Measurements from ENCODE around the gene SYPL1. TPM values are rescaled to one million over a fixed set of nuclear protein-coding genes. Genes with fewer than 3 reads are reported as not detected.

SYPL1 gene
- total RNA-seq, 1 donor from 2014 or later: 52.4 TPM

DNA sequence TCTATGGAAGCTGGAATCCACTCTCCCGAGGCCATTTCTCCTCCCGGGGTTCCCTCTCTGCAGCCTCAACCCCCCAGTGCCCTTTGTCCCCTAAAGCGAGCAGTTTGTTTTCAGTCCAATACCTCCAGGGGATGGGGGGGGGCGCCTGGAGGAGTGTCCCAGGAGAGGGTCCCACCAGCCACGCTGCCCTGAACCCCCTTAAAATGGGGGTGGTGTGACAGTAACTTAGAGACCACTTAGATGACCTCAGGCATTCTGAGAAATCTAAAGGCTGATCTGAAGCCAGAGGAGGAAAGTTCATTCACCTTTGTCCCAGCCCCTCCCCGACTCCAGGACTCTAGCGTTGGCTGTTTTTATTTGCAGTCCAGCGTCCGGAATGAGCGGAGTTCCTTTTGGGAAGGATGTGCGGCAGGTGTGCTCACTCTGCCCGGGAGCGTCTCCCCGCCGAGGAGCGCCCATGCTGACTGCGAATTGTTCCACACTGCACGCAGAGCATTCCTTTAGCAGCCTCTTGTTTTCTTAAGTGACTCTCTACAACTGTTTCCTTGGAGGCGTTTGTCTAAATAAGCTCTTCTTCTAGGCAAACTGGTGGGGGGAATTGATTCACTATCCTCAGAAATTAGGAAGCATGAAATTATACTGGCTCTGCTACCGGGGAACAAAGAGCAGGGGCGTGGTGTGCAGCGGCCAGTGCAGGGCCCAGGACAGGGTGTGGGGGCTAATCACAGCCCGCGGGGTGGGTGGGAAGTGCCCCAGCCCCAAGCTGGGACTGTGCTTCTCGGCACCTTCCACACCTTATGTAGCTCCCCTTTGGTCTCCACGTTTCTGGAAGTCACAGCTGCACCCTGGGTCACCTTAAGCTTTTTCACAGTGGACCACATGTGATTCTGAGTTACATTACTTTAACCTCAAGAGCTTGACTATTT, 46.3 kb downstream of the SYPL1 start:
- peak; percentile 10 for DNase-seq

GRCh38 chr7:106064771-106065574, 47.1 kb downstream of the SYPL1 start:
- peak; percentile 82 for DNase-seq

GRCh38 chr7:106064316-106064715, 47.8 kb downstream of the SYPL1 start:
- no peak for DNase-seq

DNA sequence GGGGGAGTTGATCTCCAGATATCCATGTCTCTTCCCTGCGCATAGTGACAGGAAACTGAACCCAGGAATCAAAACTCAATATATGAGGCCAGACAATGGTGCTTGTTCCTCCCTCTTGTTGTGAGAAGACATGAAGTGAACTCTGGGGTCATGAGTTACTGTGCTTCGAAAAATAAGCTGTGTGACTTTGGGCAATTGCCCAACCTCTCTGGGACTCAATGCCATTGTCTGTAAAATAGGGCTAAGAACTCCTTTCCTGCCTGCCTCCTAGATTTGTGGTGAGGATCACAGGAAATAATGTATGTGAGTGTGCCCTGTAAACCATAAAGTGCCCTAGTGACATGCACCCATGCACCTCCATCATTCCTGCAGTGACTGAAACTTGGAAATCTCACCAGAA, 48.4 kb downstream of the SYPL1 start:
- DNase-seq: no peak

DNA sequence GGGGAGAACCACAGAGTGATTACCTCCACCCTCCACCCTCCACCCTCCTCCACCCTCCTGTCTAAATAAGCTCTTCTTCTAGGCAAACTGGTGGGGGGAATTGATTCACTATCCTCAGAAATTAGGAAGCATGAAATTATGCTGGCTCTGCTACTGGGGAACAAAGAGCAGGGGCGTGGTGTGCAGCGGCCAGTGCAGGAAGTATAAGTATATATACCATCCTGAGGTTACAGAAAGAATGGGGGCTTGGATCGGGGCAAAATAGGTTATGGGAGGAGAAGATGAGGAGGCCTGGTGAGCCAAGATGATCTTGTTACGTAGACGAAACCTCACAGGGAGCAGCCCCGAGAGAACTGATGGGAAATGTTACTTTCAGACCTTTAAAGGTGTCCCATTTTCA, 49.1 kb downstream of the SYPL1 start:
- DNase-seq: no peak

DNA sequence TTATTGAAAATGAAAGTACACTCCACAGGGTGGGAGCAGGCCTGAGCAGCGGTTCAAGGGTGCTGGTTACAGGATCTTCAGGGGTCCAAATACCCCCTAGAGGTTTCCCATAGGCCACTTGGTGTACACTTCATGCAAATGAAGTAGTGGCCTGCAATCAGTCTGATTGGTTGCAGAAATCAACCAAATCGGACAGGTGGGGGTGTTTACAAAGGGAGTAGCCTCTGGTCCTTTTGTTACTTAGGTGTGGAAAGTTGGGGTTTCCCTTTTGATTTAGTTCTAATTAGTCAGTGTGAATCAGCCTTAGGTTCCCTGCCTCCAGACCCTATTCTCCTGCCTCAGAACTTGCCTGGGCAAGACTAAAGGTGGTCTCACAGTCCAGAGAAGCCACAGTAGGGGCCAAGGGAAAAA, 49.6 kb downstream of the SYPL1 start:
- DNase-seq: no peak

GRCh38 chr7:106062006-106062405, 50.1 kb downstream of the SYPL1 start:
- no peak for DNase-seq

GRCh38 chr7:106061301-106061979, 50.7 kb downstream of the SYPL1 start:
- DNase-seq: no peak

- no peak for DNase-seq
These were observed 51.7 kb downstream of the SYPL1 start for GRCh38 chr7:106060394-106060920.

GRCh38 chr7:106059556-106059955, 52.6 kb downstream of the SYPL1 start:
- DNase-seq: no peak

DNA sequence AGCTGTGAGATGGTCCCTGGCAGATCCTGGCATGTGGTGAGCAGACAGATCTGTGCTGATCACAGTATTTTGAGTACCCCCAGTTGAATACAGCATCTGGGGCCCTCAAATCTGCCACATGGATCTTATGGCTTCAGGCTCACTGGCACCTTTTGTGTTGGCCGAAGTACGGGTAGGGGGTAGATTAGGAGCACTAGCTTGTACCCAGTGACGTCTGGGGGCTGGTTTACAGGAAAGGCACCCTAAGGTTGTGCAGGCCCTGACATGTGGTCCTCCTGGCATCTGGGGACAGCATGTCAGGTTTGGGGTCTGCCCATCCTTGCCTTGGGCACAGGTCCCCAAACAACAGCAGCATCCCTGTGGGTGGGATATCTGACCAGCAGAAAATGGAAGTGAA, 53.2 kb downstream of the SYPL1 start:
- DNase-seq: no peak

- peak; percentile 84 for DNase-seq
These were observed 53.9 kb downstream of the SYPL1 start for GRCh38 chr7:106057962-106058927.

- DNase-seq: no peak
These were observed 54.7 kb downstream of the SYPL1 start for GRCh38 chr7:106057204-106057961.

GRCh38 chr7:106056513-106057203, 55.5 kb downstream of the SYPL1 start:
- DNase-seq: peak; percentile 31

DNA sequence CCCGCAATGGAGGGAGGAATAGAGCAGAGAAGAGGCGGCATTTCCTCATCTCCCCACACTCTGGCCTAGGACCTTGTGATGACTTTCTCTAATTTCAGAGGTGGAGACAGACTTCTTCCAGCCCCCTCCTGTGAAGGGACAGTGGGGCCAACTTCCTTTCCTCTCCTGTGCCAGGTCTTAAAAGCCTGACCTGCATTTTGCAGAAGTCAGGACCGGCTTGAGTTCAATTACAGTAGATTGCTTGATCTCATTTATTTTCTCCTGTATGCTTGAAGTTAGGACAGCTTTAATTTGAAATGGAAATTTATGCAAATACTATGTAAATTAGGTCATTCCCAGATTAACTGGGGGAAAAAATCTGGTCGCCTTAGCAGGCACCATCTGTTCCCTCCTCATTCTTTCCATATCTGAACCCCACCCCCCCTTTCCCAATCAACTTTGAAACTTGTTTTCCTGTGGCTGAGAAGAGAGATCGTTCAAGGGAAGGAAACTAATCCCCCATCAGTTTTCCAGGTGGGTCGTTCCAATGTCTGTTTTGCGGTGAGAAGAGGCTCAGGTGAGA, 57.1 kb downstream of the SYPL1 start:
- DNase-seq: no peak

GRCh38 chr7:106054156-106054910, 57.8 kb downstream of the SYPL1 start:
- DNase-seq: no peak

DNA sequence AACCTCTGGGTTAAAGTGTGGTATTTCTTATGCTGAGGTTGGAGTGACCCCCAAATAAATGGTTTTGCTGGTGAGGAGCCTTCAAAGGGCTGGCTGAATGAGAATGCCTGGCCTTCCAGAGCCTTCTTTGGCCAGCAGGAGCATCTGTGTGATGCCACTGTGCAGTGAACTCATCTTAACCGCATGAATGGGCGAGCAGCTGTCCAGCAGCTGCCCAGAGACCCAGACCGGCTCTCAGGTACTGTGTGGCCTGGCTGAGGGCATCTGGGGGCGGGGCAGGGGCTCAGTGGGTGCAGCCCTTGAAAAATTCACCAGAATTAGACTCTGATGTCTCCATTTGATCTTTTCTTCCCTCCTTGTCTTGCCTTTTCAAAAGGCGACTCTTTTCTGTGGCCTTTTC, 59.0 kb downstream of the SYPL1 start:
- DNase-seq: no peak

DNA sequence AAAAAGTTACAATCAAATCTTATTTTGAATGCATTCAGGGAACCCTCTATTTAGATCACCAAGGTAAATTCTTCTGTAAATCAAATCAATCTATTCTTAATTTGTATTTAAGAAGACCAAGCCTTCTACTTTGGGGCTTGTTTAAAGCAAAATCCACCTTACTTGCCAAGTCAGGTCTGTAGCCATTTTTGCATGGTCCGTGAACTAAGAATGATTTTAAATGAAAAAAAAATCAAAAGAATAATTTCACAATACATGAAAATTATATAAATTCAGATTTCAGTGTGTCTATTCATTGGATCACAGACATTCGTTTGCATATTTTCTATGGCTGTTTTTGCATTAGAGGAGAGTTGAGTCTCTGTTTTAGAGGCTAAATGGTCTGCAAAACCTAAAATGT, 59.4 kb downstream of the SYPL1 start:
- no peak for DNase-seq

DNA sequence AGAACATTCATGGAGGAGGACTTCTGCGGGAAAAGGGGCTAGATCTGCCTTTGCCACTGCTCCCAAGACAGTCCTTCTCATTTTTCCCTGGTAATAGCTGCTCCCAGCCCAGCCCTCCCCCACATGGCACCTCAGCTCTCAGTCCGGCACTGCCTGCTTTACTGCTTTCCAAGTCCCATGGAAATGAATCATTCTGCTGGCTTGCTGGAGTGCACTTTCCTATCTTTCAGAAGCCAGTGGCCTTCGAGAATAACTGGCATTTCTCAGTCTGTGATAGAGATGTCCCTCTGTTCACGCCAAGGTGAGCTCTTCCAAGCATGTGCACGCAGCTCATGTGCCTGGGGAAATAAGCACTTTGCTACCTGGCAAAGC, 61.4 kb downstream of the SYPL1 start:
- peak; percentile 51 for DNase-seq
